ENCODE results near the gene CCL22.

The CCL22 gene

DNA sequence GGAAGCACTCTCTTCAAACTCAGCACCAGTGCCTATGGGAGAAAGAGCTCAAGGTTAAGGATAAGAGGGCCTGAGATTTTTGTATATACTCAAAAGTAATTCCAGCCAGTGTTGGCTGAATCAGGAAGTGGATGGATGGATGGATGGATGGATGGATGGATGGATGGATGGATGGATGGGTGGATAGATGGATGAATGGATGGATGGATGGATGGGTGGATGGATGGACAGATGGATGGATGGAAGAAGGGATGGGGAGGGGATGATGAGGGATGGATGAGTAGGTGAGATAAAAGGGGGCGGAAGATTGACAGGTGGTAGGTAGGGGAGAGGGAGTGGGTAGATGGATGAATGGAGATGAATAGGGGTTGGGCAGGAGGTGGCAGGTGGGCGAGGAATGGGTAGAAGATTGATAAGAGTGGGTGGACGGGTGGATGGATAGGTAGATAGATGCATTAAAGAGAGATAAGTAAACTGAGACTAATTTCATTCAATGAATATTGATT lies 17.8 kb downstream of the CCL22 start:
- no peak for DNase-seq

DNA sequence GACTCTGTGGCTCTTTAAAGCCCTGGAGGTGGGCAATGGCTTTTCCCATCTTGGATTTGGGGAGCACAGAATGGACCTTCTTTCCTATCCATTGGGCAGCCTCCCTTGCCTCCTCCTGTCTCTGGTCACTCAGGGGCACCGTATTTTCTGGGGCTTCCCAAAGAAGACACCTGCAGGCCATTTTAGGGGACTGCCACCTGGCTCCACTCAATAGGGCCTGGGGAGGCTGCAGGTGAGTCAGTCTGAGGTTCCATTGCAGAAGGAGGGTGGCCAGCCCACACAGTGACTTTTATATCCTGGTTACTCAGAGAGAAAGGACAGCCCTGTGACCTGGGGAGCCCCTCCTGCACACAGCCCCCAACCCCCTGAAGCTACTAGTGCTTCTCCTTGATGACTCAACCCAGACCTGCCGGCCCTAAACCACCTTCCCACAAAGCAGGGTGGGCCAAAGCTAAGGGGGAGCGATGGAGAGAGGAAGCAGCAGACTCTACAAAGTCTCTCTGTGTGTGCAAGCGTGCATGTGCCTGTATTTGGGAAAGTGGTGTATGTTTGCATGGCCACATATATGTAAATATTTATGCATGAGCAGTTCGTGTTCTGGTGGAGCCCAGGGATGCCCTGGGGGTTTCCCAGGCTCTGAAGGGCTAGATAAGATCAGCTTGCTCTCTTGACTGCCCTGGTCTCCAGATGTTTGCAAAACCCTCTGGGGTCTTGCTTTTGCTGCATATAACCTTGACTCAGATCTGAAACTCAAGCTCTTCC lies 18.7 kb downstream of the CCL22 start:
- DNase-seq: no peak

DNA sequence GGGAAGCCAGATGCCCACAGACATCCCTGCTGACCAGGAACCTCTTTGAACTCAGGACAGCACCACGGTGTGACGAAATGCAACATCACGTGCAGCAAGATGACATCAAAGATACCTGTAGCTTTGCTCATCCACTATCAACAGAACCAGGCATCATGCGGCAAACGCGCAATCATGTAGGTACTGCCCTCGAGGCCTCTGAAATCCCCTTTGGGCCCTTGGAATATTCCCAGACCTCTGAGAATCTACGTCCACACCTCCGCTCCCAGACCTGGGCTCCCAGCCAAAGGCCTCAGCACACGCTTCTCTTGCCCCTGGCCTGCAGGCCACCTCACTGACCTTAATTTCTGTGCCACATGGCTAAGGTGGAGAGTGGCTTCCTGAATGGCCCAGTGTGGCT lies 21.0 kb downstream of the CCL22 start:
- no peak for DNase-seq

DNA sequence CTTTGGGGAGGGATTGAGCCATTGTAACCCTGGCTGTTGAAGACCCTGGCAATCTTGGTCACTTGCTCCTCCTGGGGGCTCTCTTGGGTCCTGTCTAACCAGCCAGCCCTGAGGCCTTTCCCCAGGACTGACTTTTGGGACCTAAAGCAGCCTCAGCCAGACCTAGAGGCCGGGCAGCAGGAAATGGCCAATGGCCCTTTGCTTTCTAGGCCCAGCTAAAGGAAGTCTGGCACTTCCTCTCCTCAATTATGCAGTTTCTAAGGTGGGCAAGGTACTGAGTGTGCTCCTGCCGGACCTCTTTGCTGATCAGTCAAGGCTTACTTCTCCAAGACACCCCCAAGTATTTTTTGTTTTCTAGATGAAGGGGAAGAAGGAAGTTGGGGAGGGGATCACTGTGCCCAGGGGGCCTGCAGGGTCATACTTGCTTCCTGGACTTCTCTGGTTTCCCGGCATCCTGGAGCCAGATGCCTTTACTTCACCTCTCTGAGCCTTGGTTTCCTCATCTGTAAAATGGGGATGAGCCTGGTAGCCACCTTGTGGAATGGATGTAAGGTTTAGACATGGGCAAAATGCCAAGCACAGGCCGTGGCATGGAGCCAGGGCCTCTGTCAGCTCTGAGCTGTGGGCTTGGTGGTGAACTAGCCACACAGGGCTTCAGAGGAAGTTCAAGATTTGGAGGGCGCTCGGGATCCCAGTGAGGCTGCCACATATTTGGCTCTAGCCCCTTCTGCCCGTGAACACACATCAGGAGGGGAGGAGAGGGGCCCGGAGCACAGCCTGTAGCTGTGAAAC lies 22.3 kb downstream of the CCL22 start:
- peak; percentile 22 for DNase-seq

DNA sequence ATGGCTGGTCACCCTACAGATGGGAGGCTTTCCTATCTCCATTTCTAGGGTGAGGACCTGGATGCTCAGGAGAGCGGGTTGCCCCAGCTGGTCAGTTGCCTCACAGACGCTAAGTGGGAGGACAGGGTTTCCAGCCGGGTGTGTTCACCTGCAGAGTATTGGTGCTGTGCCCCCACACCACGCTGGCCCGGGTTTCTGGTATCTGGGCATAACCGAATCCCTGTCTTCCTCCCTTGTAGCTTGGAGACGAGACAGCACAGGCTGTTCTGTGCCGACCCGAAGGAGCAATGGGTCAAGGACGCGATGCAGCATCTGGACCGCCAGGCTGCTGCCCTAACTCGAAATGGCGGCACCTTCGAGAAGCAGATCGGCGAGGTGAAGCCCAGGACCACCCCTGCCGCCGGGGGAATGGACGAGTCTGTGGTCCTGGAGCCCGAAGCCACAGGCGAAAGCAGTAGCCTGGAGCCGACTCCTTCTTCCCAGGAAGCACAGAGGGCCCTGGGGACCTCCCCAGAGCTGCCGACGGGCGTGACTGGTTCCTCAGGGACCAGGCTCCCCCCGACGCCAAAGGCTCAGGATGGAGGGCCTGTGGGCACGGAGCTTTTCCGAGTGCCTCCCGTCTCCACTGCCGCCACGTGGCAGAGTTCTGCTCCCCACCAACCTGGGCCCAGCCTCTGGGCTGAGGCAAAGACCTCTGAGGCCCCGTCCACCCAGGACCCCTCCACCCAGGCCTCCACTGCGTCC lies 23.4 kb downstream of the CCL22 start:
- DNase-seq: no peak

DNA sequence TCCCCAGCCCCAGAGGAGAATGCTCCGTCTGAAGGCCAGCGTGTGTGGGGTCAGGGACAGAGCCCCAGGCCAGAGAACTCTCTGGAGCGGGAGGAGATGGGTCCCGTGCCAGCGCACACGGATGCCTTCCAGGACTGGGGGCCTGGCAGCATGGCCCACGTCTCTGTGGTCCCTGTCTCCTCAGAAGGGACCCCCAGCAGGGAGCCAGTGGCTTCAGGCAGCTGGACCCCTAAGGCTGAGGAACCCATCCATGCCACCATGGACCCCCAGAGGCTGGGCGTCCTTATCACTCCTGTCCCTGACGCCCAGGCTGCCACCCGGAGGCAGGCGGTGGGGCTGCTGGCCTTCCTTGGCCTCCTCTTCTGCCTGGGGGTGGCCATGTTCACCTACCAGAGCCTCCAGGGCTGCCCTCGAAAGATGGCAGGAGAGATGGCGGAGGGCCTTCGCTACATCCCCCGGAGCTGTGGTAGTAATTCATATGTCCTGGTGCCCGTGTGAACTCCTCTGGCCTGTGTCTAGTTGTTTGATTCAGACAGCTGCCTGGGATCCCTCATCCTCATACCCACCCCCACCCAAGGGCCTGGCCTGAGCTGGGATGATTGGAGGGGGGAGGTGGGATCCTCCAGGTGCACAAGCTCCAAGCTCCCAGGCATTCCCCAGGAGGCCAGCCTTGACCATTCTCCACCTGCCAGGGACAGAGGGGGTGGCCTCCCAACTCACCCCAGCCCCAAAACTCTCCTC lies 24.1 kb downstream of the CCL22 start:
- DNase-seq: no peak

DNA sequence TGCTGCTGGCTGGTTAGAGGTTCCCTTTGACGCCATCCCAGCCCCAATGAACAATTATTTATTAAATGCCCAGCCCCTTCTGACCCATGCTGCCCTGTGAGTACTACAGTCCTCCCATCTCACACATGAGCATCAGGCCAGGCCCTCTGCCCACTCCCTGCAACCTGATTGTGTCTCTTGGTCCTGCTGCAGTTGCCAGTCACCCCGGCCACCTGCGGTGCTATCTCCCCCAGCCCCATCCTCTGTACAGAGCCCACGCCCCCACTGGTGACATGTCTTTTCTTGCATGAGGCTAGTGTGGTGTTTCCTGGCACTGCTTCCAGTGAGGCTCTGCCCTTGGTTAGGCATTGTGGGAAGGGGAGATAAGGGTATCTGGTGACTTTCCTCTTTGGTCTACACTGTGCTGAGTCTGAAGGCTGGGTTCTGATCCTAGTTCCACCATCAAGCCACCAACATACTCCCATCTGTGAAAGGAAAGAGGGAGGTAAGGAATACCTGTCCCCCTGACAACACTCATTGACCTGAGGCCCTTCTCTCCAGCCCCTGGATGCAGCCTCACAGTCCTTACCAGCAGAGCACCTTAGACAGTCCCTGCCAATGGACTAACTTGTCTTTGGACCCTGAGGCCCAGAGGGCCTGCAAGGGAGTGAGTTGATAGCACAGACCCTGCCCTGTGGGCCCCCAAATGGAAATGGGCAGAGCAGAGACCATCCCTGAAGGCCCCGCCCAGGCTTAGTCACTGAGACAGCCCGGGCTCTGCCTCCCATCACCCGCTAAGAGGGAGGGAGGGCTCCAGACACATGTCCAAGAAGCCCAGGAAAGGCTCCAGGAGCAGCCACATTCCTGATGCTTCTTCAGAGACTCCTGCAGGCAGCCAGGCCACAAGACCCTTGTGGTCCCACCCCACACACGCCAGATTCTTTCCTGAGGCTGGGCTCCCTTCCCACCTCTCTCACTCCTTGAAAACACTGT lies 25.0 kb downstream of the CCL22 start:
- DNase-seq: peak; percentile 68

DNA sequence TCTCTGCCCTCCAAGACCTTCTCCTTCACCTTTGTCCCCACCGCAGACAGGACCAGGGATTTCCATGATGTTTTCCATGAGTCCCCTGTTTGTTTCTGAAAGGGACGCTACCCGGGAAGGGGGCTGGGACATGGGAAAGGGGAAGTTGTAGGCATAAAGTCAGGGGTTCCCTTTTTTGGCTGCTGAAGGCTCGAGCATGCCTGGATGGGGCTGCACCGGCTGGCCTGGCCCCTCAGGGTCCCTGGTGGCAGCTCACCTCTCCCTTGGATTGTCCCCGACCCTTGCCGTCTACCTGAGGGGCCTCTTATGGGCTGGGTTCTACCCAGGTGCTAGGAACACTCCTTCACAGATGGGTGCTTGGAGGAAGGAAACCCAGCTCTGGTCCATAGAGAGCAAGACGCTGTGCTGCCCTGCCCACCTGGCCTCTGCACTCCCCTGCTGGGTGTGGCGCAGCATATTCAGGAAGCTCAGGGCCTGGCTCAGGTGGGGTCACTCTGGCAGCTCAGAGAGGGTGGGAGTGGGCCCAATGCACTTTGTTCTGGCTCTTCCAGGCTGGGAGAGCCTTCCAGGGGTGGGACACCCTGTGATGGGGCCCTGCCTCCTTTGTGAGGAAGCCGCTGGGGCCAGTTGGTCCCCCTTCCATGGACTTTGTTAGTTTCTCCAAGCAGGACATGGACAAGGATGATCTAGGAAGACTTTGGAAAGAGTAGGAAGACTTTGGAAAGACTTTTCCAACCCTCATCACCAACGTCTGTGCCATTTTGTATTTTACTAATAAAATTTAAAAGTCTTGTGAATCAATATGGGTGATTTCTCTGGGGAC lies 25.9 kb downstream of the CCL22 start:
- DNase-seq: no peak

DNA sequence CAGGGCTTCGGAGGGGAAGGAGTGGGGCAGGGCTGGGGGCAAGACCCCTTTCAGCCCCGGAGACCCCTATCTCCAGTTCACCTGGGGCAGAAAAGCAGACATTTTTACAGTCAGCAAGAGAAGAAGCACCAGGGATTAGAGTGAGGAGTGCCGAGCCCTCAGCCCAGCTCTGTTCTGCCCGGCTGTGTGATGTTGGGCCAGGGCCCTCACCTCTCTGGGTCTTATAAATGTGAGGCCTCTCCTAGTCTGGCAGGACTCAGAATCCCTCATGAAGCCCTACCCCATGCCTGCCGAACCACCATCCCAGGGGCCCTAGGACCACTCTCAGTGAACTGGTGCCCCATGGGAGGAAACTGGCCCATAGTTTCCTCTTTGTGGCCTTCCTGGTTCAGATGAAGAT lies 26.5 kb downstream of the CCL22 start:
- DNase-seq: no peak

DNA sequence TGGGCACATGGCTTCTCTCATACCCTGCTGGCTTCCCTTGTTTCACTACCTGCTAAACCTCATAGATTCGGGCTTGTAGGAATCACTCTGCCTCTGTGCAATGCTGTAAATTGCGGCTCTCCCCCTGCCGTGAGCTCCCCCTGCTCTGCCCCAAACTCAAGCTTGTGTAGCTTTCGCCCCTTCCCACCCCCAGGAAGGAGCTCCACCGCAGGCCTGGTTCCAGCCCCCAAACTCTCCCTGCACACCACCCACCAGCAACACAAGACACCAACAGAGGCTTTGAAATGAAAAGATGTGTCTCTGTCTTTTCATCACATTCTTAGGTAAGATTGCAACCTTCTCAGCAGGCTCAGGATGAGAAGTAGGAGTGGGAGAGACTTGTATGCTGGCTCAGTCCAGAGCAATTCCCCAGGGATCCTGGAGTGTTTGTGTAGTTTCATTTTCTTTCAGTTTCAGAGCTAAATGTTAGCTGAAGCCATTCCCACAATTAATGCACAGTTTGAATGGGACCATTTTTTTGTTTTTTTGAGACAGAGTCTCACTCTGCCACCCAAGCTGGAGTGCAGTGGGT lies 27.9 kb downstream of the CCL22 start:
- DNase-seq: peak; percentile 82

DNA sequence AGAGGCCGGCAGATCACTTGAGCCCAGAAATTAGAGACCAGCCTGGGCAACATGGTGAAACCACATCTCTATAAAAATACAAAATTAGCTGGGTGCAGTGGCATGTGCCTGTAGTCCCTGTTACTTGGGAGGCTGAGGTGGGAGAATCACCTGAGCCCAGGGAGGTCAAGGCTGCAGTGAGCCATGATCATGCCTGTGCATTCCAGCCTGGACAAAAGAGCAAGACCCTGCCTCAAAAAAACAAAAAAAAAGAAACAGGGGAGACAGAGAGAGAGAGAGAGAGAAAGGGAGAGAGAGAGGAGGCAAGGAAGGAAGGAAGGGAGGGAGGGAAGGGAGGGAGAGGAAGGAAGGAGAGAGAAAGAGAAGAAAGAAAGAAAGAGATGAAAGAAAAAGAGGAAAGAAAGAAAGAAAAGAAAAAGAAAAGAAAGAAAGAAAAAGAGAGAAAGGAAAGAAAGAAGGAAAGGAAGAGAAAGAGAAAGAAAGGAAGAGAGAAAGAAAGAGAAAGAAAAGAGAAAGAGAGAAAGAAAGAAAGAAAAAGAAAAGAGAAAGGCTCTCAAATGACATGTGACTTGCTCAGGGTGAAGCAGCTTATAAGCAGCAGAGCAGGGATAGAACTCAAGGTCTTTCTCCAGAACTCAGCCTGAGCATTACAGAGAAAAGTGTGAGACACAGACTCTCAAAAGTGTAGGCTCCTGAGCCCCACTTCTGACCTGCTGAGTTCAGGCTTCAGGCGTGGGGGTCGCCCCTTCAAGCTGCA lies 29.2 kb downstream of the CCL22 start:
- DNase-seq: no peak

DNA sequence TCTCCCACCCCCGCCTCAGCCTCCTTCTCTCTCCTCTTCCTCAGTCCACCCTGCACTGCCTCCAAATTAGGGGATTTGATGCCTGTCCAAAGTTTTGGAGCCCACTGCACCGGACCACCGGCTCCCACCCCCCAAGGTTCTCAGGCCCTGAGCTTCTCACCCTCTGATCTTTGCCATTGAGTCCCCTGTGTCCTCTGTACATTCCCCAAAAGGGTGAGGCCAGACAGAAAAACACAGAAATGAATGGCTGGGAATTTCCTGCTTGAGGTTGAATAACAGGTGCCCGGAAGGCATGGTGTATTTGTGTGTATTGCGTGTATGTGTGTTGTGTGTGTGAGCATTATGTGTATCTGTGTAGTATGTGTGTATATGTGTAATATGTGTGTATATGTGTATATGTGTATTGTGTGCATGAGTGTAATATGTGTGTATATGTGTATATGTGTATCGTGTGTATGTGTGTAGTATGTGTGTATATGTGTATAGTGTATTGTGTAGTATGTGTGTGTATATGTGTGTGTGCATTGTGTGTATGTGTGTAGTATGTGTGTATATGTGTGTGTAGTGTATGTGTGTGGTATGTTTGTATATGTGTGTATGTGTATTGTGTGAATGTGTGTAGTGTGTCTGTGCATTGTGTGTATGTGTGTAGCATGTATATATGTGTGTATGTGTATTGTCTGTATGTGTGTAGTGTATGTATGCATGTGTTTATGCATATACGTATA lies 29.9 kb downstream of the CCL22 start:
- no peak for DNase-seq

DNA sequence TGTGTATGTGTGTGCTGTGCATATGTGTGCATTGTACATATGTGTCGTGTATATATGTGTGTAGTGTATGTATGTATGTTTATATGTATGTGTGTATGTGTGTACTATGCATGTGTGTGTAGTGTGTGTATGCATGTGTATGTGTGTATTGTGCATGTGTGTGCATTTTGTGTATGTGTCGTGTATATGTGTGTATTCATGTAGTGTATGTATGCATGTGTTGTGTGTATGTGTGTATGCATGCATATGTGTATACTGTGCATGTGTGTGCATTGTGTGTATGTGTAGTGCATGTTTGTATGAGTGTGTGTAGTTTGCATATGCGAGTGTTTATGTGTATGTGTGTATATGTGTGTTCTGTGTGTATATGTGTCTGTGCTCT lies 30.5 kb downstream of the CCL22 start:
- no peak for DNase-seq

DNA sequence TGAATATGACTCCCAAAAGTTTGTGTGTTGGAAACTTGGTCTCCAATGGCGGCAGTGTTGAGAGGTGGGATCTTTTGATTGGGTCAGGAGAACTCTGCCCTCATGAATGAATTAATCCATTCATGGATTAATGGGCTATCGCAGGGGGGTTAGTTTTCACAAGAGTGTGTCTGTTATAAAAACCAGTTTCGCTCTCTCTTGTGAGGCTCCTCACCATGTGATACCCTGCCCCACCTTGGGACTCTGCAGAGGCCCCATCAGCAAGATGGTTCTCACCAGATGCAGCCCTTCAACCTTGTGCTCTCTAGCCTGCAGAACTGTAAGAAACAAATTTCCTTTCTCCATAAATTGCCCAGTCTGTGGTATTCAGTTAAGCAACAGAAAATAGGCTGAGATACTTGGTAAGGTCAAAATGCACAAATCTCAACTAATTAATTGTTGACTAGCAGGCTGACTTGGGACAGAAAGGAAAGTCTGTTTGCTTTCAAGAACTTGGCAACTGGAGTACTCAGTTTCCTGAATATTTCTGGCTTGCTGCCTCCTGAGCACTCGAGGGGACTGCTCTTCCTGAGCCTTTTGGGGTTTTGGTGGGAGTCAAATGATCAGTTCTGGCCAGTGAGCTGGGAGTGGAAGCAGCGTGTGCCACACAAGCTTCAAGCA lies 32.2 kb downstream of the CCL22 start:
- DNase-seq: no peak

DNA sequence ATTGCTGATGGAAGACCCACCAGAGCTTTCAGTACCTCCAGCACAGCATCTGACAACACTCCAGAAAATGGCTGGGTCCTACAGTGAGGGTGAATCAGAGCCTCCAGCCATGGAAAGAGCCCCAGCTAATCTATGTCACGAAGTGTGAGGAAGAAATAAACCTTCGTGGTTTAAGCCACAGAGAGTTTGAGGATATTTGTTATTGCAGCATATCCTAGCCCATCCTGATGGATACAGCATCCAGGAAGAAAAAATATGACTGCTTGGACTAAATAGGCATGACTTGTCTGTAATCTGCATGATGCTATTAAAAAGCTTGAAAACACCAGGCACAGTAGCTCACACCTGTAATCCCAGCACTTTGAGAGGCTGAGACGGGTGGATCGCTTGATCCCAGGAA lies 32.7 kb downstream of the CCL22 start:
- no peak for DNase-seq

DNA sequence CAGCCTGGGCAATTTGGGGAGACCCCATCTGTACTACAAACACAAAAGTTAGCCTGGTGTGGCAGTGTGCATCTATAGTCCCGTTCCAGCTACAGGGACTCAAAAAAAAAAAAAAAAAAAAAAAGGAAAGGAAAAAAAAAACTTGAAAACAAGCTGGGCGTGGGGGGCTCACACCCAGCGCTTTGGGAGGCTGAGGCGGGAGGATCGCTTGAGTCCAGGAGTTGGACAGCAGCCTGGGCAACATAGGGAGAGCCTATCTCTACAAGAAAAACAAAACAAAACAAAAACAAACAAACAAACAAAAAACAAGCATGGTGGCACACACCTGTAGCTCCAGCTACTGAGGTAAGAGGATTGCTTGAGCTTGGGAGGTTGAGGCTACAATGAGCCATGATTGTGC lies 33.1 kb downstream of the CCL22 start:
- DNase-seq: no peak

DNA sequence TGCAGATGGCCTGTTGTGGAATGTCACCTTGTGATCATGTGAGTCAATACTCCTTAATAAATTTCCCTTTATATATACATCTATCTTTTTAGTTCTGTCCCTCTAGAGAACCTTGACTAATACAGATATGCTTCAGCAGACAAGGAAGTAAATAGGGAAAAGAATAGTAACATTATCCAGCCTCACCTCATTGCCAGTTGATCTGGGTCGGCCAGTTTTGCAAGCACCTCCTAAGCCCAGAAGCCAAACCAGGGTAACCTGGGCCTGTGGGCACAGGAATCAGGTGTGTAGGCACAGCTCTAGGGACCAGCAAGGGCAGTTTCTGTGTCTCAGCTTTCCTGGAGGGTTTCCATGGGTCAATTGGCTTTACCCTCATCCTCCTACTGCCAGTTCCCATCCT lies 34.1 kb downstream of the CCL22 start:
- no peak for DNase-seq

DNA sequence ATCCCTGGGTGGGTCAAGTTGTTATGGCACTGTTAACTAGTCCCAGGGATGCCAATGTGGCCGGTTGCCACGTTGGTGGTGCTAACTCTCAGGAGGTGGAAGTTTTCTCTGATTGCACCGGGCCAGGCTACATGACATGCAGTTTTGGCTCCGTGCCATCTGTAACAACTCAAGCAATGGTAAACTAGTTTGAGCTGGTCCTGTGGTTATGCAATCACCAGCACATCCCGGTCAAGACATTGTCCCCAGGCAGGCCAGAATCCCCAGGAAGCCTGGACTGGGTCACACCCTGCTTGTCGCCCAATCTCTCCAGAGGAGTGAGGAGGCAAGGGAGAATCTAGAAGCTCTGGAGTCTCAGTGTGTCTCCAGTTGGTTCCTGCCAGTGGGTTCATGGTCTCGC lies 35.9 kb downstream of the CCL22 start:
- DNase-seq: no peak

Measured in fibroblast of skin of scalp (primary cell).